ENCODE results near the gene CMTM8. TPM values are rescaled to one million over a fixed set of nuclear protein-coding genes. Genes with fewer than 3 reads are reported as not detected.
"Not testable (repeated sequence)": the region's sequence is repeated elsewhere in the genome, so short reads cannot be mapped to it uniquely, and the experiment has no call there.

Gene CMTM8
- 28.2 and 28.5 TPM in 2 replicates for total RNA-seq (2022)
- percentile 84 among the genes with signal in this experiment for Bru-seq, nascent RNA
- BruChase-seq, experiment 1, labeled RNA remaining after a 2-hour chase, result percentile 83 among the genes with signal in this experiment
- BruChase-seq, experiment 2, labeled RNA remaining after a 6-hour chase, result percentile 83 among the genes with signal in this experiment
- long read RNA-seq, transcript CMTM8-201 (4 exons, 1,174 nt), result major isoform, 30 of 37 reads
- long read RNA-seq, partial matches to known transcripts, result 2 of 37 reads
- long read RNA-seq, other reads (novel, unspliced or antisense), result 2 of 37 reads

GRCh38 chr3:32238453-32239306, at the start of gene CMTM8:
TSS of gene CMTM8 (plus strand) at chr3:32238680. CDS start at chr3:32238973, 293 bp downstream.
- peaks cover 20% of the 10 kb centered on the region for H3K4me1 Mint-ChIP-seq (ENCODE audit: low read depth, unreplicated experiment)
- DNase-seq, result peak; percentile 74 to 83
- Histone ChIP-seq H3K36me3 (ENCODE audit: control insufficient read depth, insufficient read depth, low read length) (no peaks in the 10 kb centered on the region), H3K4me3 (ENCODE audit: low read depth, low read length) (peak within 1 kb of the TSS; percentile 87), H3K4me1 (peaks cover 14% of the 10 kb centered on the region), H3K9me3 (peaks cover 7% of the 10 kb centered on the region), H3K27me3 (replicated peaks; ENCODE audit: control insufficient read depth, insufficient read depth, low read length) (no peaks in the 10 kb centered on the region)
- no peak for TF ChIP-seq CTCF (IDR thresholded peaks at IDR 0.05; ENCODE audit: insufficient read depth in 1 of 2, low read depth in 1 of 2, low read length in 1 of 2, severe bottlenecking in 1 of 2, unreplicated experiment in 1 of 2)
- no peaks in the 10 kb centered on the region for H3K27me3 Mint-ChIP-seq (ENCODE audit: insufficient read depth, unreplicated experiment)
- H3K4me3 Mint-ChIP-seq (ENCODE audit: unreplicated experiment), result peak within 1 kb of the TSS; percentile 97
- peaks cover 10% of the 10 kb centered on the region for H3K9me3 Mint-ChIP-seq (ENCODE audit: unreplicated experiment)
- ChIA-PET CTCF (interaction anchor here (0.7 to 2.6 kb wide), 4 partner anchors 61 to 72 kb away, joined by 3 to 15 read pairs (median 7); no protein-coding TSS in a partner anchor), POLR2A (interaction anchor here (0.8 kb wide), 2 partner anchors 220 to 707 kb away, joined by 3 read pairs; no protein-coding TSS in a partner anchor)
- H3K27ac Mint-ChIP-seq (ENCODE audit: unreplicated experiment), result peak within 1 kb of the TSS; percentile 88
- peaks cover 24% of the 10 kb centered on the region for H3K36me3 Mint-ChIP-seq (ENCODE audit: insufficient read depth, unreplicated experiment)
- intact Hi-C loops (cut with micrococcal nuclease; ENCODE audit: unreplicated experiment), result loop anchor here (1.0 to 5.0 kb wide), 3 partner anchors 22 to 102 kb away; no protein-coding TSS in a partner anchor
- no TSS peak for BruUV-seq (replicated peaks)

GRCh38 chr3:32189693-32190092, 48.8 kb upstream of the CMTM8 start:
- Histone ChIP-seq H3K9me3 (no peaks in the 10 kb centered on the region), H3K4me1 (peaks cover 15% of the 10 kb centered on the region), H3K27me3 (replicated peaks; ENCODE audit: control insufficient read depth, insufficient read depth, low read length) (no peaks in the 10 kb centered on the region), H3K4me3 (ENCODE audit: low read depth, low read length) (no peak overlapping the region), H3K36me3 (ENCODE audit: control insufficient read depth, insufficient read depth, low read length) (no peaks in the 10 kb centered on the region)
- H3K4me3 Mint-ChIP-seq (ENCODE audit: unreplicated experiment), result no peak overlapping the region
- no peak for TF ChIP-seq CTCF (IDR thresholded peaks at IDR 0.05; ENCODE audit: insufficient read depth in 1 of 2, low read depth in 1 of 2, low read length in 1 of 2, severe bottlenecking in 1 of 2, unreplicated experiment in 1 of 2)
- no peaks in the 10 kb centered on the region for H3K36me3 Mint-ChIP-seq (ENCODE audit: insufficient read depth, unreplicated experiment)
- ChIA-PET CTCF (no interaction called here), POLR2A (no interaction called here)
- H3K27me3 Mint-ChIP-seq (ENCODE audit: insufficient read depth, unreplicated experiment), result no peaks in the 10 kb centered on the region
- DNase-seq, result no peak
- H3K27ac Mint-ChIP-seq (ENCODE audit: unreplicated experiment), result no peak overlapping the region
- no TSS peak for BruUV-seq (replicated peaks)
- intact Hi-C loops (cut with micrococcal nuclease; ENCODE audit: unreplicated experiment), result no loop called here
- peaks cover 13% of the 10 kb centered on the region for H3K4me1 Mint-ChIP-seq (ENCODE audit: low read depth, unreplicated experiment)
- no peaks in the 10 kb centered on the region for H3K9me3 Mint-ChIP-seq (ENCODE audit: unreplicated experiment)

- H3K27ac Mint-ChIP-seq (ENCODE audit: unreplicated experiment); H3K4me3 Mint-ChIP-seq (ENCODE audit: unreplicated experiment); DNase-seq; CTCF ChIA-PET; H3K9me3 Mint-ChIP-seq (ENCODE audit: unreplicated experiment); intact Hi-C loops (cut with micrococcal nuclease; ENCODE audit: unreplicated experiment); H3K27me3 ChIP-seq (replicated peaks; ENCODE audit: control insufficient read depth, insufficient read depth, low read length); H3K36me3 Mint-ChIP-seq (ENCODE audit: insufficient read depth, unreplicated experiment); POLR2A ChIA-PET; H3K36me3 ChIP-seq (ENCODE audit: control insufficient read depth, insufficient read depth, low read length); H3K9me3 ChIP-seq; H3K27me3 Mint-ChIP-seq (ENCODE audit: insufficient read depth, unreplicated experiment); H3K4me3 ChIP-seq (ENCODE audit: low read depth, low read length); BruUV-seq (replicated peaks): not testable (repeated sequence)
- H3K4me1 Mint-ChIP-seq (ENCODE audit: low read depth, unreplicated experiment), result peaks cover 13% of the 10 kb centered on the region
- peaks cover 13% of the 10 kb centered on the region for H3K4me1 ChIP-seq
Observed at GRCh38 chr3:32190556-32190955, 47.9 kb upstream of the CMTM8 start.
